Activated naive CD4-positive, alpha-beta T cell treated with anti-CD3 and anti-CD28 coated beads, Interleukin-2, amount 10 ng/mL, durations not matched to agents 7 days and 5 days (primary cell): ENCODE measurements around the gene F7.
"Not testable (repeated sequence)": the region's sequence is repeated elsewhere in the genome, so short reads cannot be mapped to it uniquely, and the experiment has no call there.

ENCODE experiments used
- CTCF ChIA-PET: fragments of 350-600 bp; sonication (Branson Sonifier 250); formaldehyde crosslinking; loops from one replicate; lab custom pipeline; 2021; ENCODE audit warnings: antibody characterized with exemption; lab: Charles Lee
- DNase-seq: peaks from one replicate; pipeline ENCODE4 v3.0.0-alpha.2; 2020
- H3K27ac Mint-ChIP-seq: one replicate; pipeline ENCODE4 v1.8.0; 2021; ENCODE audit warnings: mild to moderate bottlenecking, moderate library complexity, mixed read lengths
- H3K27me3 Mint-ChIP-seq: one replicate; pipeline ENCODE4 v1.8.0; 2021; ENCODE audit warnings: mild to moderate bottlenecking, mixed read lengths
- H3K36me3 Mint-ChIP-seq: one replicate; pipeline ENCODE4 v1.8.0; 2021; ENCODE audit warnings: mixed read lengths
- H3K4me1 Mint-ChIP-seq: one replicate; pipeline ENCODE4 v1.8.0; 2021; ENCODE audit warnings: mixed read lengths
- H3K4me3 Mint-ChIP-seq: one replicate; pipeline ENCODE4 v1.8.0; 2021; ENCODE audit warnings: mild to moderate bottlenecking, moderate library complexity, mixed read lengths
- H3K9me3 Mint-ChIP-seq: one replicate; pipeline ENCODE4 v1.8.0; 2021; ENCODE audit warnings: mixed read lengths

Gene F7

GRCh38 chr13:113096052-113096744, 9.4 kb upstream of the F7 start:
- Mint-ChIP-seq H3K27me3 (no peaks in the 10 kb centered on the region), H3K4me1 (no peaks in the 10 kb centered on the region), H3K4me3 (no peak overlapping the region), H3K27ac (no peak overlapping the region), H3K36me3 (no peaks in the 10 kb centered on the region), H3K9me3 (no peaks in the 10 kb centered on the region)
- CTCF ChIA-PET, result no interaction called here
- no peak for DNase-seq

DNA sequence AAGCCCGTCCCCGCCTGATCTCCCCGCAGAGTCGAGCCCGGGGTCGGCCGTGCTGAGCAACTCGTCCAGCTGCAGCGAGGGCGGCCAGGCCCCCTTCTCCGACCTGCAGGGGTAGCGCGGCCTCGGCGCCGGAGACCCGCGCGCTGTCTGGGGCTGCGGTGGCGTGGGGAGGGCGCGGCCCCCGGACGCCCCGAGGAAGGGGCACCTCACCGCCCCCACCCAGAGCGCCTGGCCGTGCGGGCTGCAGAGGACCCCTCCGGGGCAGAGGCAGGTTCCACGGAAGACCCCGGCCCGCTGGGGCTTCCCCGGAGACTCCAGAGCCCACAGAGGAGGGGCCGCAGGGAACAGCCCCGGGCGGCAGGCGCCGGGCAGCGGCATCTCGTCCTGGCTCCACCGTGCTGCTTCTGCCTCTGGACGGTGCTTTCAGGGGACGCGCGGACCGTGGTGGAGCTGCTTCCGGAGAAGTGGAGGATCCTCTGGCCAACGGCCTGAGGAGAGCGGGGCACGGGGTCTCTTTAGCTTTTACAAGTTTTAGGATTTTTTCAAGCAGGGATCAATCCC, 8.8 kb upstream of the F7 start:
- Mint-ChIP-seq H3K9me3 (no peaks in the 10 kb centered on the region), H3K27ac (no peak overlapping the region), H3K4me3 (no peak overlapping the region), H3K36me3 (no peaks in the 10 kb centered on the region), H3K4me1 (no peaks in the 10 kb centered on the region), H3K27me3 (no peaks in the 10 kb centered on the region)
- CTCF ChIA-PET, result no interaction called here
- DNase-seq, result no peak

DNA sequence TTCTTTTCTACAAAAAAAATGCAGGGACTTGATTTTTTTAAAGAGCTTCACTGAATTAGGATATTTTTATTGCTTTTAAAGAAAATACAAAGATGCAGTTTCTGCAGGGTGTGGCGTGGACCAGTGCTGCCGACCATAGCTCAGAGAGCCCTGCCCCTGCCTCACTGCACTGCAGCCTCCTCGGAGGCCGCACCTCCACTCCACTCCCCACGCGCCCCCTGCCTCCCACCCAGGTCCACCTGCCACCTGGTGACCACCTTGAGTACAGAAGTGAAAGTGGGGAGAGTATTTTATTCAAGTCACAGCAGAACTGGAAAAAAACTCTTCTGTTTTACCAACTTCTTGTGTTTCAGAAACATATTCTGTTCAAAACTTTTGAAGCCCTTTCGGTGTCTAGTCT, 7.9 kb upstream of the F7 start:
- no peak overlapping the region for H3K27ac Mint-ChIP-seq
- no peak overlapping the region for H3K4me3 Mint-ChIP-seq
- no peaks in the 10 kb centered on the region for H3K27me3 Mint-ChIP-seq
- no peak for DNase-seq
- H3K36me3 Mint-ChIP-seq, result no peaks in the 10 kb centered on the region
- no peaks in the 10 kb centered on the region for H3K9me3 Mint-ChIP-seq
- CTCF ChIA-PET, result no interaction called here
- H3K4me1 Mint-ChIP-seq, result no peaks in the 10 kb centered on the region

GRCh38 chr13:113098162-113098732, 7.3 kb upstream of the F7 start:
- CTCF ChIA-PET, result no interaction called here
- Mint-ChIP-seq H3K4me3 (no peak overlapping the region), H3K27ac (no peak overlapping the region), H3K9me3 (no peaks in the 10 kb centered on the region), H3K36me3 (no peaks in the 10 kb centered on the region), H3K27me3 (peaks cover under 1% of the 10 kb centered on the region), H3K4me1 (no peaks in the 10 kb centered on the region)
- no peak for DNase-seq

GRCh38 chr13:113099142-113099541, 6.4 kb upstream of the F7 start:
- no peak for DNase-seq
- Mint-ChIP-seq H3K36me3 (no peaks in the 10 kb centered on the region), H3K27ac (no peak overlapping the region), H3K27me3 (peaks cover 10% of the 10 kb centered on the region), H3K9me3 (no peaks in the 10 kb centered on the region), H3K4me1 (no peaks in the 10 kb centered on the region), H3K4me3 (no peak overlapping the region)
- CTCF ChIA-PET, result no interaction called here

GRCh38 chr13:113102302-113102701, 3.3 kb upstream of the F7 start:
- H3K36me3 Mint-ChIP-seq, H3K9me3 Mint-ChIP-seq, H3K27ac Mint-ChIP-seq, H3K4me1 Mint-ChIP-seq, H3K4me3 Mint-ChIP-seq, DNase-seq: not testable (repeated sequence)
- peaks cover 24% of the 10 kb centered on the region for H3K27me3 Mint-ChIP-seq
- CTCF ChIA-PET, result interaction anchor here (0.5 kb wide), 1 partner anchor 114 kb away, joined by 3 read pairs; no protein-coding TSS in a partner anchor

- no peaks in the 10 kb centered on the region for H3K36me3 Mint-ChIP-seq
- no peak overlapping the region for H3K27ac Mint-ChIP-seq
These were observed 2.9 kb upstream of the F7 start for GRCh38 chr13:113102727-113103126.

GRCh38 chr13:113103646-113104045, 1.9 kb upstream of the F7 start:
- Mint-ChIP-seq H3K4me1 (no peaks in the 10 kb centered on the region), H3K9me3 (no peaks in the 10 kb centered on the region), H3K27ac (no peak overlapping the region), H3K27me3 (peaks cover 27% of the 10 kb centered on the region), H3K4me3 (no peak overlapping the region), H3K36me3 (no peaks in the 10 kb centered on the region)
- DNase-seq, result no peak
- CTCF ChIA-PET, result no interaction called here

More at GRCh38 chr13:113102727-113103126, 2.9 kb upstream of the F7 start:
- no peak overlapping the region for H3K4me3 Mint-ChIP-seq
- peaks cover 24% of the 10 kb centered on the region for H3K27me3 Mint-ChIP-seq
- CTCF ChIA-PET, result no interaction called here
- no peaks in the 10 kb centered on the region for H3K9me3 Mint-ChIP-seq
- H3K4me1 Mint-ChIP-seq, result no peaks in the 10 kb centered on the region
- no peak for DNase-seq

GRCh38 chr13:113105921-113106452, 396 bp downstream of the F7 start:
- Mint-ChIP-seq H3K36me3 (peaks cover 3% of the 10 kb centered on the region), H3K27me3 (peaks cover 47% of the 10 kb centered on the region), H3K4me1 (no peaks in the 10 kb centered on the region), H3K27ac (no peak overlapping the region), H3K9me3 (no peaks in the 10 kb centered on the region), H3K4me3 (no peak overlapping the region)
- CTCF ChIA-PET, result no interaction called here
- DNase-seq, result no peak

GRCh38 chr13:113106711-113107351, 1.2 kb downstream of the F7 start:
- Mint-ChIP-seq H3K36me3 (peaks cover 3% of the 10 kb centered on the region), H3K9me3 (no peaks in the 10 kb centered on the region), H3K27me3 (peaks cover 50% of the 10 kb centered on the region), H3K4me1 (no peaks in the 10 kb centered on the region), H3K4me3 (no peak overlapping the region), H3K27ac (no peak overlapping the region)
- DNase-seq, result no peak
- CTCF ChIA-PET, result no interaction called here

GRCh38 chr13:113108521-113108920, 2.9 kb downstream of the F7 start:
- H3K27ac Mint-ChIP-seq, H3K9me3 Mint-ChIP-seq, H3K36me3 Mint-ChIP-seq, H3K4me3 Mint-ChIP-seq, DNase-seq, CTCF ChIA-PET, H3K4me1 Mint-ChIP-seq: not testable (repeated sequence)
- peaks cover 47% of the 10 kb centered on the region for H3K27me3 Mint-ChIP-seq

GRCh38 chr13:113109151-113110047, 3.8 kb downstream of the F7 start:
- Mint-ChIP-seq H3K27ac (no peak overlapping the region), H3K9me3 (no peaks in the 10 kb centered on the region), H3K27me3 (peaks cover 38% of the 10 kb centered on the region), H3K36me3 (peaks cover 3% of the 10 kb centered on the region), H3K4me1 (no peaks in the 10 kb centered on the region), H3K4me3 (no peak overlapping the region)
- CTCF ChIA-PET, result interaction anchor here (1.1 kb wide), 1 partner anchor 167 kb away, joined by 3 read pairs; no protein-coding TSS in a partner anchor
- DNase-seq, result no peak

DNA sequence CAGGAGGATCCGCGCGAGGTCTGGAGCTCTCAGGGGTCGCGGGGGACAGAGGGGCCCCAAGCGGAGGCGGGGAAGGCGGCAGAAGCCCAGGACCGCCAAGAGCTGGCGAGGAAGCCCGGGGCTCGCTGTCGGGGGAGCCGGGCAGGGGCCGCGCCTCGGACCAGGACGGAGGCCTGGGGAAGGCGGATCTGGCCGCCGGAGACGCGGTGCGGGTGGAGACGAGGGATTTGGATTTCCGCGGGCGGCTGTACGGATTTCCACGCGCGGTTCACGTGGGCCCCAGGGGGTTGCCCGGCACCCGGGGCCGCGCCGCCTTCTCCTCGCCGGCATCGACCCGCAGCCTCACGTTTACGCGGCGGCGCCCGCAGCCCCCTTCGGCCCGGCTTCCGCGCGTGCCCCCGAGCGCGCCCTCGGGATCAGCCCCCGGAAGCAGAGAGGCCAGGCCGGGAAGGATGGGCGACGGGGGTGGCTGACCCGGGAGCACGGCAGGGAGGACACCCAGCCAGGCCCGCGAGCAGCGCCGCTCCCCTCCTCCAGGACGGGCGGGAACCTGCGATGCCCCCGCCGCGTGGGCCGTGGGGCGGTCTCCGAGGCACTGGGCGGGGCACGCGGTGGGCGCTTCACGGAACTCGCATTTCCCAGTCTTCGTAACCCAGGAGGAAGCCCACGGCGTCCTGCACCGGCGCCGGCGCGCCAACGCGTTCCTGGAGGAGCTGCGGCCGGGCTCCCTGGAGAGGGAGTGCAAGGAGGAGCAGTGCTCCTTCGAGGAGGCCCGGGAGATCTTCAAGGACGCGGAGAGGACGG, 4.7 kb downstream of the F7 start:
- Mint-ChIP-seq H3K27me3 (peaks cover 31% of the 10 kb centered on the region), H3K4me1 (no peaks in the 10 kb centered on the region), H3K4me3 (no peak overlapping the region), H3K27ac (no peak overlapping the region), H3K36me3 (peaks cover 3% of the 10 kb centered on the region), H3K9me3 (no peaks in the 10 kb centered on the region)
- peak; percentile 41 for DNase-seq
- CTCF ChIA-PET, result interaction anchor here (1.1 kb wide), 1 partner anchor 167 kb away, joined by 3 read pairs; no protein-coding TSS in a partner anchor
